Endothelial cell of umbilical vein (primary cell): Measurements from ENCODE around the gene GLT8D1. TPM values are rescaled to one million over a fixed set of nuclear protein-coding genes. Genes with fewer than 3 reads are reported as not detected.

ENCODE experiments used
- BruUV-seq: library from RNA; stranded (reverse); fragments of 400-500 nt; replicated peaks from 2 replicates; lab custom pipeline; 2021; lab: Mats Ljungman, UMichigan
- CTCF ChIA-PET: fragments of 300-600, 350-600 bp; sonication (Branson Sonifier 250); formaldehyde crosslinking; loops from one replicate; lab custom pipeline; 2021; ENCODE audit warnings: antibody characterized with exemption, inconsistent platforms; lab: Charles Lee
- POLR2A ChIA-PET: fragments of 300-600, 350-600 bp; sonication (Branson Sonifier 250); formaldehyde crosslinking; loops from one replicate; lab custom pipeline; 2021; ENCODE audit warnings: antibody characterized with exemption, inconsistent platforms; lab: Charles Lee
- DNase-seq: peaks from one replicate; pipeline ENCODE4 v3.0.0-alpha.2; 2011; ENCODE audit warnings: low read depth, low spot score
- FAIRE-seq: peaks from 2 replicates; lab custom pipeline; 2011; peaks lifted over from hg19 to GRCh38; lab: Jason Lieb, UNC
- H2AFZ ChIP-seq: 2 replicates; pipeline ENCODE4 v1.6.0; 2012; ENCODE audit warnings: low read depth, low read length, control low read depth, inconsistent platforms
- H3K27ac ChIP-seq: 2 replicates; pipeline ENCODE4 v1.5.1; 2011; ENCODE audit warnings: low read depth, mild to moderate bottlenecking, control low read depth, low read length, moderate library complexity; ENCODE audit not compliant: insufficient read depth
- H3K27me3 ChIP-seq, 2 experiments: 2 replicates each; pipeline versions ENCODE4 v1.6.0 to v1.6.1; 2011; ENCODE audit warnings: low read length in 2 of 2, mixed read lengths in 1 of 2; ENCODE audit not compliant: control insufficient read depth in 2 of 2, insufficient read depth in 2 of 2
- H3K36me3 ChIP-seq, 2 experiments: 2 replicates in 1 of 2; 3 replicates in 1 of 2; pipeline ENCODE4 v1.5.1; 2011; ENCODE audit warnings: low read length in 2 of 2, mild to moderate bottlenecking in 1 of 2, moderate library complexity in 1 of 2; ENCODE audit not compliant: control insufficient read depth in 2 of 2, insufficient read depth in 2 of 2; ENCODE audit errors: extremely low read depth in 1 of 2
- H3K4me1 ChIP-seq: 3 replicates; pipeline ENCODE4 v1.5.1; 2011; ENCODE audit warnings: mild to moderate bottlenecking, low read length; ENCODE audit not compliant: control insufficient read depth, insufficient read depth; ENCODE audit errors: extremely low read depth
- H3K4me2 ChIP-seq: 2 replicates; pipeline ENCODE4 v1.6.1; 2011; ENCODE audit warnings: low read length, control low read depth, mixed read lengths; ENCODE audit not compliant: insufficient read depth
- H3K4me3 ChIP-seq, 3 experiments: fragments of 200-600 bp in 1 of 3; sonication (generic), shearing (Covaris generic) in 1 of 3; replicated peaks in 1 of 3; 2 replicates each; pipeline ENCODE4 v1.5.1; 2011 to 2016; ENCODE audit warnings: control low read depth in 3 of 3, low read length in 3 of 3, mild to moderate bottlenecking in 2 of 3, inconsistent platforms in 1 of 3, low read depth in 1 of 3, moderate library complexity in 1 of 3; ENCODE audit not compliant: insufficient read depth in 1 of 3
- H3K79me2 ChIP-seq: 2 replicates; pipeline ENCODE4 v1.6.0; 2012; ENCODE audit warnings: low read length, inconsistent platforms; ENCODE audit not compliant: control insufficient read depth, insufficient read depth
- H3K9ac ChIP-seq: replicated peaks from 2 replicates; pipeline ENCODE3; 2011; ENCODE audit warnings: low read length, control low read depth; ENCODE audit not compliant: insufficient read depth; ENCODE audit errors: extremely low read depth
- H3K9me1 ChIP-seq: replicated peaks from 3 replicates; pipeline ENCODE4 v1.6.0; 2011; ENCODE audit warnings: mild to moderate bottlenecking, low read length; ENCODE audit not compliant: control insufficient read depth, insufficient read depth; ENCODE audit errors: extremely low read depth
- H3K9me3 ChIP-seq: replicated peaks from 2 replicates; pipeline ENCODE4 v1.5.1; 2012; ENCODE audit warnings: low read length, inconsistent platforms; ENCODE audit not compliant: control insufficient read depth, insufficient read depth
- H4K20me1 ChIP-seq: replicated peaks from 2 replicates; pipeline ENCODE3; 2011; ENCODE audit warnings: mild to moderate bottlenecking, low read length; ENCODE audit not compliant: control insufficient read depth, insufficient read depth; ENCODE audit errors: extremely low read depth
- EZH2 ChIP-seq: IDR thresholded peaks from 2 replicates; pipeline ENCODE4 v1.6.1; 2012; ENCODE audit warnings: borderline replicate concordance, low read depth, mild to moderate bottlenecking, moderate library complexity, low read length, inconsistent platforms; ENCODE audit not compliant: severe bottlenecking
- FOS ChIP-seq: IDR thresholded peaks from 2 replicates; pipeline ENCODE4 v1.6.1; 2011; ENCODE audit warnings: mild to moderate bottlenecking, low read length, moderate library complexity, borderline replicate concordance; ENCODE audit not compliant: insufficient read depth
- JUN ChIP-seq: IDR thresholded peaks from 2 replicates; pipeline ENCODE4 v1.6.1; 2011; ENCODE audit warnings: borderline replicate concordance, low read depth; ENCODE audit not compliant: insufficient read length, insufficient read depth
- MYC ChIP-seq: IDR thresholded peaks from one replicate; pipeline ENCODE4 v1.6.1; 2011; ENCODE audit warnings: mild to moderate bottlenecking, low read depth, low read length
- POLR2A ChIP-seq: IDR thresholded peaks from 2 replicates; pipeline ENCODE4 v1.6.1; 2012; ENCODE audit warnings: low read depth, mild to moderate bottlenecking, control low read depth, low read length
- POLR2AphosphoS5 ChIP-seq: IDR thresholded peaks from 2 replicates; pipeline ENCODE4 v1.6.1; 2012; ENCODE audit warnings: low read depth, mild to moderate bottlenecking, control low read depth, low read length, moderate library complexity; ENCODE audit not compliant: insufficient read depth
- dilution Hi-C: fragments of 300-500 bp; cut with MboI; formaldehyde crosslinking; loops from one replicate; pipeline ENCODE4 v1.15.0; 2019; ENCODE audit warnings: low sequenced_read_pairs; ENCODE audit not compliant: extremely low pct_ligation_motif_present
- intact Hi-C: fragments of 100-400 bp; cut with micrococcal nuclease; formaldehyde crosslinking; loops from one replicate; pipeline ENCODE4 v1.10.0; 2022
- polyA plus RNA-seq, 4 experiments: library from polyadenylated mRNA; depleted of rRNA in 3 of 4; stranded (reverse) in 3 of 4; unstranded in 1 of 4; fragments of >200 nt; gene quantifications; 2 replicates each; pipeline versions ENCODE4 v1.2.1 to v1.2.3, GENCODE V29; 2011 to 2012; ENCODE audit warnings: missing spikeins in 1 of 4
- total RNA-seq: library from RNA; stranded (reverse); gene quantifications from 2 replicates; pipeline ENCODE4 v1.2.3, GENCODE V29; 2021
- TF ChIP-seq, protein P1 (sequence below): IDR thresholded peaks from 2 replicates; pipeline ENCODE4 v1.6.1; 2011; ENCODE audit not compliant: insufficient read depth, insufficient read length
- TF ChIP-seq, protein P2 (sequence below), 2 donors: IDR thresholded peaks; 1 replicate in 1 of 2; 2 replicates in 1 of 2; pipeline ENCODE4 v1.5.1; 2011; ENCODE audit warnings: low read length in 2 of 2, mild to moderate bottlenecking in 2 of 2, moderate library complexity in 2 of 2, control low read depth in 1 of 2, inconsistent platforms in 1 of 2, low read depth in 1 of 2; ENCODE audit not compliant: insufficient read depth in 1 of 2; ENCODE audit errors: extremely low read depth in 1 of 2

The GLT8D1 gene
- total and polyA plus RNA-seq, 2 donors (not counting 3 experiments of a cell fraction or from before 2014, with no cell fraction given), result 63.7 to 73.5 TPM

DNA sequence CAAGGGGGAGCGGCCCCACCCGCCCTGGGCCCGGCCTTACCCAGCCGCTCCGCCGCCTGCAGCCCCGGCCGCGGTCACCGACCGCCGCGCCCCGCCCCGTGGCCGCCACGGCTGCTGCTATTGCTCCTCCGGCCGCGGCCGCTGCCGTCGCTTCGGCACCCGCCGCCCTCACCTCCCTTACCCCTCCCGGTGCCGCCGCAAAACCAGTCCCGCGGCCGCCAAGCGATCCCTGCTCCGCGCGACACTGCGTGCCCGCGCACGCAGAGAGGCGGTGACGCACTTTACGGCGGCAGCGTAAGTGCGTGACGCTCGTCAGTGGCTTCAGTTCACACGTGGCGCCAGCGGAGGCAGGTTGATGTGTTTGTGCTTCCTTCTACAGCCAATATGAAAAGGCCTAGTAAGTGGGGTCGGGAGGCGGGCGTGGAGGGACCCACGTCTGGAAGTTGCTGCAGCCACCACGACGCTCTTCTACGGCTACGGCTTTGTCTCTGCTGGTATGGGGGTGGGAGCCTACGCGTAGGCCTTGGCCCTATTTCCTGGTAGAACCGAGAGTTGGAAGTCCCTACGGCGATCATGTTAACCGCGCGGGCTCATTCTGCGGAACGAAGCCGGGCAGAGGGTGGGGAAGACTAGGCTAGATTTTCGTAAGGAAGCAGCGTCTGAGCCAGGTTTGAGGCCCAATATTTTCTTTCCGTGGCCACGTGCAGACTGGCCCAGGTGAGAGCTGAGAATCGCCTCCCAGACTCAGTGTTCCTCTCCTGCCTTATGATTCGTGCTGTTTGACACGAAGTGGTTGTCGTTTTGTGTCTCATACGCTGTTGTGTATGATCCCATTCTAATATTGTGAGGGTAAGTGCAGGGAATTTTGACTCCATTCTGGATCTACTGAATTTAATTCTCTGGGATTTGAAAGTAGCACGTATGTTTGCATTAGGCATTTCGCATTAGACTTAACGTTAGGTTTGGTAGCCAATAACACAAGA is 19.6 kb downstream of the GLT8D1 start, which contains the start of the genes GNL3 and PBRM1:
TSS of gene GNL3 (plus strand) at position 324 of the 983 bp plus-strand sequence. CDS start at position 385, 61 bp downstream.
TSS of gene PBRM1 (minus strand) at position 205 of the 983 bp plus-strand sequence.
- peak; percentile 84 for FAIRE-seq
- no peaks in the 10 kb centered on the region for H3K9me1 ChIP-seq
- BruUV-seq, result TSS peak; percentile 58
- H3K27ac ChIP-seq, result peak within 1 kb of the TSS; percentile 94
- DNase-seq, result peak; percentile 96
- peaks cover 90% of the 10 kb centered on the region for H3K79me2 ChIP-seq
- peak within 1 kb of the TSS; percentile 67 for H2AFZ ChIP-seq
- dilution Hi-C loops, result no loop called here
- TF ChIP-seq POLR2AphosphoS5, result peak; percentile 94
- TF ChIP-seq FOS, result no peak
- TF ChIP-seq, protein P1, sequence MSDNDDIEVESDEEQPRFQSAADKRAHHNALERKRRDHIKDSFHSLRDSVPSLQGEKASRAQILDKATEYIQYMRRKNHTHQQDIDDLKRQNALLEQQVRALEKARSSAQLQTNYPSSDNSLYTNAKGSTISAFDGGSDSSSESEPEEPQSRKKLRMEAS, result peak; percentile 96
- peak; percentile 98 for TF ChIP-seq MYC
- peak; percentile 91 for TF ChIP-seq POLR2A
- no peak for TF ChIP-seq EZH2
- TF ChIP-seq, protein P2, sequence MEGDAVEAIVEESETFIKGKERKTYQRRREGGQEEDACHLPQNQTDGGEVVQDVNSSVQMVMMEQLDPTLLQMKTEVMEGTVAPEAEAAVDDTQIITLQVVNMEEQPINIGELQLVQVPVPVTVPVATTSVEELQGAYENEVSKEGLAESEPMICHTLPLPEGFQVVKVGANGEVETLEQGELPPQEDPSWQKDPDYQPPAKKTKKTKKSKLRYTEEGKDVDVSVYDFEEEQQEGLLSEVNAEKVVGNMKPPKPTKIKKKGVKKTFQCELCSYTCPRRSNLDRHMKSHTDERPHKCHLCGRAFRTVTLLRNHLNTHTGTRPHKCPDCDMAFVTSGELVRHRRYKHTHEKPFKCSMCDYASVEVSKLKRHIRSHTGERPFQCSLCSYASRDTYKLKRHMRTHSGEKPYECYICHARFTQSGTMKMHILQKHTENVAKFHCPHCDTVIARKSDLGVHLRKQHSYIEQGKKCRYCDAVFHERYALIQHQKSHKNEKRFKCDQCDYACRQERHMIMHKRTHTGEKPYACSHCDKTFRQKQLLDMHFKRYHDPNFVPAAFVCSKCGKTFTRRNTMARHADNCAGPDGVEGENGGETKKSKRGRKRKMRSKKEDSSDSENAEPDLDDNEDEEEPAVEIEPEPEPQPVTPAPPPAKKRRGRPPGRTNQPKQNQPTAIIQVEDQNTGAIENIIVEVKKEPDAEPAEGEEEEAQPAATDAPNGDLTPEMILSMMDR (IDR thresholded peaks at IDR 0.05; ENCODE audit: extremely low read depth in 1 of 2, insufficient read depth in 1 of 2, low read depth in 1 of 2, low read length in 2 of 2), result no peak
- TF ChIP-seq JUN, result peak; percentile 5
- peak within 1 kb of the TSS; percentile 97 to 99 (median 99) for H3K4me3 ChIP-seq
- H3K27me3 ChIP-seq, result no peaks in the 10 kb centered on the region
- H3K4me2 ChIP-seq, result peak within 1 kb of the TSS; percentile 96
- peak within 1 kb of the TSS; percentile 98 for H3K9ac ChIP-seq
- no peaks in the 10 kb centered on the region for H3K9me3 ChIP-seq
- ChIA-PET POLR2A (no interaction called here), CTCF (interaction anchor here (1.0 kb wide), 1 partner anchor 274 kb away, joined by 3 read pairs; no protein-coding TSS in a partner anchor)
- intact Hi-C loops, result loop anchor here (2.0 to 10.0 kb wide), 3 partner anchors 15 to 211 kb away; partner anchors contain the start of gene GLT8D1
- peaks cover 4% of the 10 kb centered on the region for H4K20me1 ChIP-seq
- H3K36me3 ChIP-seq, result peaks cover 23% of the 10 kb centered on the region in 2 experiments
- peaks cover 18% of the 10 kb centered on the region for H3K4me1 ChIP-seq
